ENCODE measurements around the gene PNPLA2. TPM values are rescaled to one million over a fixed set of nuclear protein-coding genes. Genes with fewer than 3 reads are reported as not detected.
A peak's percentile ranks its signal among the peaks of the same experiment; 100 is the strongest.

PNPLA2 gene
- polyA plus RNA-seq, 10 donors, result 18.4 to 32.9 (median 27.9) TPM

- DNase-seq, result no peak
These were observed 37.1 kb downstream of the PNPLA2 start for GRCh38 chr11:855796-856195.

- no peak for DNase-seq
These were observed 37.7 kb downstream of the PNPLA2 start for GRCh38 chr11:856397-856796.

GRCh38 chr11:858053-858761 lies 39.5 kb downstream of the PNPLA2 start:
- no peak for DNase-seq

GRCh38 chr11:858762-859339 lies 40.1 kb downstream of the PNPLA2 start:
- no peak for DNase-seq

GRCh38 chr11:859394-860131 lies 40.8 kb downstream of the PNPLA2 start:
- peak; percentile 56 to 90 (median 83) for DNase-seq

GRCh38 chr11:860234-861104 lies 41.8 kb downstream of the PNPLA2 start:
- no peak for DNase-seq

- no peak for DNase-seq
These were observed 42.4 kb downstream of the PNPLA2 start for GRCh38 chr11:861105-861479.

- DNase-seq, result peak in 2 of 3 donors; percentile 38 to 65
These were observed 43.5 kb downstream of the PNPLA2 start for GRCh38 chr11:862081-862661.

GRCh38 chr11:862696-863022 lies 43.9 kb downstream of the PNPLA2 start:
- DNase-seq, result peak in 1 of 3 donors; percentile 29

GRCh38 chr11:863023-863909 lies 44.6 kb downstream of the PNPLA2 start:
- peak in 1 of 3 donors; percentile 17 for DNase-seq

GRCh38 chr11:863910-864827 lies 45.5 kb downstream of the PNPLA2 start:
- DNase-seq, result peak in 1 of 3 donors; percentile 24

- DNase-seq, result peak in 1 of 3 donors; percentile 23
These were observed 46.2 kb downstream of the PNPLA2 start for GRCh38 chr11:864898-865297.

GRCh38 chr11:865462-866430 lies 47.0 kb downstream of the PNPLA2 start:
- DNase-seq, result peak in 1 of 3 donors; percentile 14

- no peak for DNase-seq
These were observed 47.8 kb downstream of the PNPLA2 start for GRCh38 chr11:866481-866880.

- DNase-seq, result no peak
These were observed 49.2 kb downstream of the PNPLA2 start for GRCh38 chr11:867856-868358.

GRCh38 chr11:868394-868793 lies 49.7 kb downstream of the PNPLA2 start:
- DNase-seq, result no peak

GRCh38 chr11:868802-869201 lies 50.1 kb downstream of the PNPLA2 start:
- DNase-seq, result no peak

Measured in muscle of back (tissue), 11 donors.